Measurements from ENCODE around the gene PRSS56. TPM values are rescaled to one million over a fixed set of nuclear protein-coding genes. Genes with fewer than 3 reads are reported as not detected.
A peak's percentile ranks its signal among the peaks of the same experiment; 100 is the strongest.

The PRSS56 gene
- total and polyA plus RNA-seq, 2 donors (not counting 1 experiment from before 2014, with no cell fraction given) = not detected

DNA sequence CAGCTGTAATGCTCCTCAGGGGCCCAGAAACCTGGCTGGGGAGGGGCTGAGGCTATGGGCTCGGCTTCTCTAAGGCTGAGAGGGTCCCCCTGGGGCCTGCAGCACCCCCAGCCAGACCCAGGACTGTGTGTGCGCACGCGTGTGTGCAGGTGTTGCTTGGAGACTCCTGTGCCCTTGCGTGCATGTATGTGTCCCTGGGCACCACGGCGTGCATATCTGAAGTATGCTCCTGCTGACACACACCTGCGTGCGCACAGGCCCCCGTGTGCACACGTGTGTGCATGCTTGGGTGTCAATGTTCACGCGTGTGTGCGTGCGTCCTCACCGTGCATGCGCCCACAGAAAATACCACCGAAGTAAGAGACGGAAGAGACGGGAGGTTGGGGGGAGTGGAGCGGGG is 17.7 kb upstream of the PRSS56 start:
- Histone ChIP-seq H3K9me3 (ENCODE audit: control insufficient read depth, insufficient read depth, low read depth, low read length) (no peaks in the 10 kb centered on the region), H4K20me1 (ENCODE audit: control insufficient read depth, extremely low read depth, insufficient read depth, low read length) (no peaks in the 10 kb centered on the region), H3K9ac (ENCODE audit: insufficient read depth, low read length) (no peak overlapping the region), H3K4me2 (ENCODE audit: extremely low read depth, insufficient read depth, low read length) (no peak overlapping the region), H3K4me1 (ENCODE audit: control insufficient read depth, extremely low read depth, insufficient read depth, low read length) (no peaks in the 10 kb centered on the region), H3K27me3 (ENCODE audit: control insufficient read depth, insufficient read depth, low read length) (peaks cover 21% of the 10 kb centered on the region), H2AFZ (ENCODE audit: low read length) (no peak overlapping the region), H3K4me3 (replicated peaks in 1 of 4; ENCODE audit: control extremely low read depth in 1 of 4, insufficient read depth in 1 of 4, low read depth in 3 of 4, low read length in 4 of 4) (no peak overlapping the region), H3K79me2 (ENCODE audit: control insufficient read depth, insufficient read depth, low read length) (no peaks in the 10 kb centered on the region), H3K27ac (ENCODE audit: insufficient read depth, low read length) (no peak overlapping the region), H3K36me3 (ENCODE audit: control insufficient read depth, insufficient read depth, low read length) (no peaks in the 10 kb centered on the region)
- no peak for TF ChIP-seq EZH2 (IDR thresholded peaks at IDR 0.05; ENCODE audit: low read length, missing control alignments)
- TF ChIP-seq, protein P1, sequence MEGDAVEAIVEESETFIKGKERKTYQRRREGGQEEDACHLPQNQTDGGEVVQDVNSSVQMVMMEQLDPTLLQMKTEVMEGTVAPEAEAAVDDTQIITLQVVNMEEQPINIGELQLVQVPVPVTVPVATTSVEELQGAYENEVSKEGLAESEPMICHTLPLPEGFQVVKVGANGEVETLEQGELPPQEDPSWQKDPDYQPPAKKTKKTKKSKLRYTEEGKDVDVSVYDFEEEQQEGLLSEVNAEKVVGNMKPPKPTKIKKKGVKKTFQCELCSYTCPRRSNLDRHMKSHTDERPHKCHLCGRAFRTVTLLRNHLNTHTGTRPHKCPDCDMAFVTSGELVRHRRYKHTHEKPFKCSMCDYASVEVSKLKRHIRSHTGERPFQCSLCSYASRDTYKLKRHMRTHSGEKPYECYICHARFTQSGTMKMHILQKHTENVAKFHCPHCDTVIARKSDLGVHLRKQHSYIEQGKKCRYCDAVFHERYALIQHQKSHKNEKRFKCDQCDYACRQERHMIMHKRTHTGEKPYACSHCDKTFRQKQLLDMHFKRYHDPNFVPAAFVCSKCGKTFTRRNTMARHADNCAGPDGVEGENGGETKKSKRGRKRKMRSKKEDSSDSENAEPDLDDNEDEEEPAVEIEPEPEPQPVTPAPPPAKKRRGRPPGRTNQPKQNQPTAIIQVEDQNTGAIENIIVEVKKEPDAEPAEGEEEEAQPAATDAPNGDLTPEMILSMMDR (conservative IDR thresholded peaks at IDR 0.05 in 1 of 2, IDR thresholded peaks at IDR 0.05 in 1 of 2; ENCODE audit: low read depth in 1 of 2, low read length in 2 of 2) = no peak
- DNase-seq (ENCODE audit: low read depth in 2 of 2) = no peak

DNA sequence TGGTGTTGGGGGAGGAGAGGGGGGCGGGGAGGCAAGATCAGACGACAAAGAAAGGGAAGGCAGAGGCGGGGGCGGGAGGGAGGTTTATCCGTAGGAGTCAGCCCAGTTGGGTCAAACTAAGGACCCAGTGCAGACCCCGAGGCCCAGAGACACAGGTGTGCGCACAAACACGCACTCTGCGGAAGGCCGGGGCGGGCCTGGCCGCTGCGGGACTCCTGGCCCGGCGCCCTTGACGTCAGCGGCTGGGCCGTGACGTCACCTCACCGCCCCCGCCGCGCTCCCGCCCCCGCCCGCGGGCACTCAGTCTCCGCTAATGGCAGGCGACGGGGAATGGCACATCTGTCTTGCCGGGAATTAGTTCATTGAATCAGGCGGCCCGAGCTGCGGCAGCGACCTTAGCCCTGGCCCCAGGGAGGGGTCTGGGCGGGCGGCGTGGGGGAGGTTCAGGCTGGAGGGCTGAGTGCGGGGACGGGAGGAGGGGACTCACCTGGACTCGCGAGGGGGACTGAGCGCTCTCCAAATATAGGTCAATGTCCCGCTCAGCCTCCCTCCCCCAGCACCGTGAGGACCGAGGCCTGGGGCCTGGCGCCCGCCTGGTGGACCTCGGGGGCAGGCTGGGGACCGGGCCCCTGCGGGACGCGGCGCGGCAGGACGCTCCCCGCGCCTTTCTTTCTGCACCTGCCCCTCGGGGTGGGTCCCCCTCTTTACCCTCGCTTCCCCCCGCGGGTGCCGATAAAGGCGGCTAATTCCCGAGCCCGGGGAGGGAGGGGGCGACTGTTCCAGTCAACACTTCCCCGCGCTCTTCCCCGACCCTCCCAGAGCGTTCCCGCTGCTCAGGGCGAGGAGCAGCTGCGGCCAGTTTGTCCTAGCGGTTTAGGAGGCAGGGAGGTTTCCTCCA is 17.0 kb upstream of the PRSS56 start:
- Histone ChIP-seq H3K4me3 (replicated peaks in 1 of 4; ENCODE audit: control extremely low read depth in 1 of 4, insufficient read depth in 1 of 4, low read depth in 3 of 4, low read length in 4 of 4) (peak overlapping the region in 1 of 4 experiments; percentile 25), H3K4me2 (ENCODE audit: extremely low read depth, insufficient read depth, low read length) (peak overlapping the region; percentile 25), H3K4me1 (ENCODE audit: control insufficient read depth, extremely low read depth, insufficient read depth, low read length) (no peaks in the 10 kb centered on the region), H3K9ac (ENCODE audit: insufficient read depth, low read length) (no peak overlapping the region), H2AFZ (ENCODE audit: low read length) (no peak overlapping the region), H4K20me1 (ENCODE audit: control insufficient read depth, extremely low read depth, insufficient read depth, low read length) (no peaks in the 10 kb centered on the region), H3K9me3 (ENCODE audit: control insufficient read depth, insufficient read depth, low read depth, low read length) (no peaks in the 10 kb centered on the region), H3K36me3 (ENCODE audit: control insufficient read depth, insufficient read depth, low read length) (no peaks in the 10 kb centered on the region), H3K79me2 (ENCODE audit: control insufficient read depth, insufficient read depth, low read length) (no peaks in the 10 kb centered on the region), H3K27ac (ENCODE audit: insufficient read depth, low read length) (no peak overlapping the region), H3K27me3 (ENCODE audit: control insufficient read depth, insufficient read depth, low read length) (peaks cover 21% of the 10 kb centered on the region)
- DNase-seq (ENCODE audit: low read depth in 2 of 2) = peak; percentile 15 to 38
- TF ChIP-seq EZH2 (IDR thresholded peaks at IDR 0.05; ENCODE audit: low read length, missing control alignments) = peak; percentile 83
- TF ChIP-seq, protein P1 (conservative IDR thresholded peaks at IDR 0.05 in 1 of 2, IDR thresholded peaks at IDR 0.05 in 1 of 2; ENCODE audit: low read depth in 1 of 2, low read length in 2 of 2) = no peak

DNA sequence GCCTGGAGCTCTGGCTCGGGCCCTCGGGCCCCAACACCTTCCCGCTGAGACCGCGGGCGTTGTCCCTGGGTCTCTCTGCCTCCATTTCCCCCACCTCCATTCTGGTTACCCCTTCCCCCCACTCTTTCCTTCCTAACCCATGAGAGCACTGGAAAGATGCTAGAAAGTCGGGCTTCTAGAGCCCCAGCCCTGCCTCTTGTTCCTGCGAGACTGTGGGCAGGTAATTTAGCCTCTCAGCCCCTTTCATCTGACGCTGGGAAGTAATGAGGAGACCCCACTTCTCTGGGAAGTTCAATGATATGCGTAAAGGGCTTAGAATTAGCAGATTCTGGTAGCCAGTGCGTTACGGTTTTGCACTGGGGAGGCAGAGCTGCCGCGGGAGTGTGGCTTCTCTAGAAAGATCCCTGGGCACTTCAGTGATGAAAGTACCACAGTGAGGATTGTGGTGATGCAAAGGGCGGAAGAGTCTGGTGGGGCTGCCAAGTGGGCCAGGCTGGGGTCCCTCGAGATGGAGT is 16.3 kb upstream of the PRSS56 start:
- TF ChIP-seq EZH2 (IDR thresholded peaks at IDR 0.05; ENCODE audit: low read length, missing control alignments) = peak; percentile 17
- TF ChIP-seq, protein P1 (conservative IDR thresholded peaks at IDR 0.05 in 1 of 2, IDR thresholded peaks at IDR 0.05 in 1 of 2; ENCODE audit: low read depth in 1 of 2, low read length in 2 of 2) = no peak
- Histone ChIP-seq H3K36me3 (ENCODE audit: control insufficient read depth, insufficient read depth, low read length) (no peaks in the 10 kb centered on the region), H2AFZ (ENCODE audit: low read length) (no peak overlapping the region), H3K4me2 (ENCODE audit: extremely low read depth, insufficient read depth, low read length) (no peak overlapping the region), H4K20me1 (ENCODE audit: control insufficient read depth, extremely low read depth, insufficient read depth, low read length) (no peaks in the 10 kb centered on the region), H3K27me3 (ENCODE audit: control insufficient read depth, insufficient read depth, low read length) (peaks cover 21% of the 10 kb centered on the region), H3K9ac (ENCODE audit: insufficient read depth, low read length) (no peak overlapping the region), H3K4me3 (replicated peaks in 1 of 4; ENCODE audit: control extremely low read depth in 1 of 4, insufficient read depth in 1 of 4, low read depth in 3 of 4, low read length in 4 of 4) (no peak overlapping the region), H3K4me1 (ENCODE audit: control insufficient read depth, extremely low read depth, insufficient read depth, low read length) (no peaks in the 10 kb centered on the region), H3K79me2 (ENCODE audit: control insufficient read depth, insufficient read depth, low read length) (no peaks in the 10 kb centered on the region), H3K27ac (ENCODE audit: insufficient read depth, low read length) (no peak overlapping the region), H3K9me3 (ENCODE audit: control insufficient read depth, insufficient read depth, low read depth, low read length) (no peaks in the 10 kb centered on the region)
- no peak for DNase-seq (ENCODE audit: low read depth in 2 of 2)

Data from fibroblast of lung (primary cell).